ENCODE data around the gene ASB6.

Gene ASB6

DNA sequence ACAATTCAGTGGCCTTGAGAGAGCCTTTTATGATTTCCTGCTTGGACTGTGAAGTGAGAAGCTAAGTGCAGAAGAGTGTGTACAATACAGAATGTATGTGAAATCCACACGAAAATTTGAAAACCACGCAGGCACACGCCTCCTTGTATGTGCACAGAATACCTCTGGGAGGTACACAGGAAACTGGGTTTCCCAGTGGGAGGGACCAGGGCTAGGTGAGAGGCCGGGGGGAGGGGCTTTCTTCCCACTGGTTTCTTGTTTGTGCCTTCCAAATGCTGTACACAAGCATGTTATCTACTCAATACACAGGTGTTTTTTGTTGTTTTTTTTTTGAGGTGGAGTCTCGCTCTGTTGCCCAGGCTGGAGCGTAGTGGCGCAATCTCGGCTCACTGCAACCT, 37.2 kb downstream of the ASB6 start:
- Histone ChIP-seq H3K27me3 (replicated peaks; ENCODE audit: control insufficient read depth, insufficient read depth, low read length) (no peaks in the 10 kb centered on the region), H3K36me3 (ENCODE audit: control insufficient read depth, insufficient read depth, low read length) (no peaks in the 10 kb centered on the region)
- no peak for DNase-seq (ENCODE audit: extremely low read depth, insufficient read length)

DNA sequence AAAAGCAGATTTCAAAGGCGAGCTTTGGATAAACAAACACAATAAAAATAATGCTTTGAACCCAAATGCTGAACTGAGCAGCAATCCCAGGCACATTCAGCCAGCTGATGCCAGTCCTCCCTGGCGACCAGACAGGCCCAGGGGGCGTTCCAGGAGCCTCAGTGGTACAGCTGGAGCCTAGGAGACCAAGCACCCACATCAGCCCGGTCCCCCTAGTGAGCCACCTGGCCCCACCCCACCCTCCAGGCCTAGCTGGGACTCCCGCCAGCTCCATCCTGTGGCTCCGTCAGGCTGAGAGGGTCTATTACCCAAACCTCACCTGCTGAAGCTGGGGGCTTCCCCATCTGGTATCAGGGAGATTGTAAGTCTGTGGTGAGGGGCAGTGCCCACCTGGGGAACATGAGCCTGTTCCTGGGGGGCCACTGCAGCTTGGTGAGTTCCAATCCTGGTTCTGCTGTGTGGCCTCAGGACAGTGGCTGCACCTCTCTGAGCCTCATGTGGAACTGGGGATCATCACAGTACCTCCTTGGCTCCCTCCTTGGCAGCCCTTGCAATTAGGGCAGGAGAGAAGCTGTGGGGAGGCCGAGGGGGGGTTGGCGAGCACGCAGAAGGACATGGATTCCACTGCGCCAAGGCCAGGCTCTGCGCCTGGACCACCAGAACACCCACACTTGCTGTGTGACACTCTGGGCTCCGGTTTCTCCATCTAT, 37.7 kb downstream of the ASB6 start:
- H3K4me3 ChIP-seq (replicated peaks; ENCODE audit: low read depth, low read length), result no peak overlapping the region
- DNase-seq (ENCODE audit: extremely low read depth, insufficient read length), result no peak
- H3K27me3 ChIP-seq (replicated peaks; ENCODE audit: control insufficient read depth, insufficient read depth, low read length), result no peaks in the 10 kb centered on the region
- H3K36me3 ChIP-seq (ENCODE audit: control insufficient read depth, insufficient read depth, low read length), result no peaks in the 10 kb centered on the region
- no peak for TF ChIP-seq CTCF (IDR thresholded peaks at IDR 0.05; ENCODE audit: insufficient read depth, low read length, poor library complexity, severe bottlenecking)

More for the DNA sequence above, 37.2 kb downstream of the ASB6 start:
- H3K4me3 ChIP-seq (replicated peaks; ENCODE audit: low read depth, low read length), result no peak overlapping the region
- TF ChIP-seq CTCF (IDR thresholded peaks at IDR 0.05; ENCODE audit: insufficient read depth, low read length, poor library complexity, severe bottlenecking), result no peak

GRCh38 chr9:129602598-129603415, 39.1 kb downstream of the ASB6 start:
- Histone ChIP-seq H3K36me3 (ENCODE audit: control insufficient read depth, insufficient read depth, low read length) (no peaks in the 10 kb centered on the region), H3K27me3 (replicated peaks; ENCODE audit: control insufficient read depth, insufficient read depth, low read length) (no peaks in the 10 kb centered on the region; the same call in 1 of the 2 replicates), H3K4me3 (replicated peaks; ENCODE audit: low read depth, low read length) (no peak overlapping the region)
- TF ChIP-seq CTCF (IDR thresholded peaks at IDR 0.05; ENCODE audit: insufficient read depth, low read length, poor library complexity, severe bottlenecking), result no peak
- no peak for DNase-seq (ENCODE audit: extremely low read depth, insufficient read length)

- no peak for TF ChIP-seq CTCF (IDR thresholded peaks at IDR 0.05; ENCODE audit: insufficient read depth, low read length, poor library complexity, severe bottlenecking)
- H3K4me3 ChIP-seq (replicated peaks; ENCODE audit: low read depth, low read length), result no peak overlapping the region
- no peaks in the 10 kb centered on the region; the same call in 1 of the 2 replicates for H3K27me3 ChIP-seq (replicated peaks; ENCODE audit: control insufficient read depth, insufficient read depth, low read length)
- no peaks in the 10 kb centered on the region for H3K36me3 ChIP-seq (ENCODE audit: control insufficient read depth, insufficient read depth, low read length)
- DNase-seq (ENCODE audit: extremely low read depth, insufficient read length), result no peak
Observed at GRCh38 chr9:129601082-129601674, 40.8 kb downstream of the ASB6 start.

- no peak for TF ChIP-seq CTCF (IDR thresholded peaks at IDR 0.05; ENCODE audit: insufficient read depth, low read length, poor library complexity, severe bottlenecking)
- H3K27me3 ChIP-seq (replicated peaks; ENCODE audit: control insufficient read depth, insufficient read depth, low read length), result no peaks in the 10 kb centered on the region; the same call in 1 of the 2 replicates
- H3K4me3 ChIP-seq (replicated peaks; ENCODE audit: low read depth, low read length), result no peak overlapping the region
- no peak for DNase-seq (ENCODE audit: extremely low read depth, insufficient read length)
- no peaks in the 10 kb centered on the region for H3K36me3 ChIP-seq (ENCODE audit: control insufficient read depth, insufficient read depth, low read length)
Observed at GRCh38 chr9:129598089-129598596, 43.8 kb downstream of the ASB6 start.

Measured in GM06990 (cell line).